ENCODE measurements around the gene ERC1.

- TF ChIP-seq REST (IDR thresholded peaks at IDR 0.05) (no peak), POLR2AphosphoS2 (conservative IDR thresholded peaks at IDR 0.05; ENCODE audit: low read length) (no peak), RFX5 (IDR thresholded peaks at IDR 0.05) (no peak), CEBPB (IDR thresholded peaks at IDR 0.05) (no peak), SMC3 (IDR thresholded peaks at IDR 0.05) (no peak), CTCF (IDR thresholded peaks at IDR 0.05) (no peak), EHF (CRISPR knock-in tag; IDR thresholded peaks at IDR 0.05) (no peak), CHD2 (IDR thresholded peaks at IDR 0.05; ENCODE audit: low read length, partially characterized antibody) (no peak), NPAS2 (CRISPR knock-in tag; IDR thresholded peaks at IDR 0.05; ENCODE audit: borderline replicate concordance) (no peak), TFCP2L1 (CRISPR knock-in tag; IDR thresholded peaks at IDR 0.05) (no peak), POLR2A (IDR thresholded peaks at IDR 0.05; ENCODE audit: low read length) (no peak)
These were observed 475.0 kb downstream of the ERC1 start for GRCh38 chr12:1465990-1466389.
